BLaER1 treated with 17β-estradiol and CSF1 and Interleukin-3, amounts not matched to agents 10 nM and 100 nM (cell line): ENCODE data around the gene RCOR1.
"Not testable (repeated sequence)": the region's sequence is repeated elsewhere in the genome, so short reads cannot be mapped to it uniquely, and the experiment has no call there.

Source experiments
- H3K27ac ChIP-seq, 11 experiments: shearing (Covaris generic); formaldehyde crosslinking; 2 replicates each; pipeline ENCODE4 v1.8.1; 2022
- H3K27me3 ChIP-seq, 11 experiments: shearing (Covaris generic); formaldehyde crosslinking; 2 replicates each; pipeline ENCODE4 v1.8.1; 2022
- H3K36me3 ChIP-seq, 11 experiments: shearing (Covaris generic); formaldehyde crosslinking; 2 replicates each; pipeline ENCODE4 v1.8.1; 2022
- H3K4me1 ChIP-seq, 10 experiments: shearing (Covaris generic); formaldehyde crosslinking; 2 replicates each; pipeline ENCODE4 v1.8.1; 2022
- H3K4me2 ChIP-seq, 11 experiments: shearing (Covaris generic); formaldehyde crosslinking; 2 replicates each; pipeline ENCODE4 v1.8.1; 2022
- H3K4me3 ChIP-seq, 10 experiments: shearing (Covaris generic); formaldehyde crosslinking; 2 replicates each; pipeline ENCODE4 v1.8.1; 2022
- H3K9ac ChIP-seq, 11 experiments: shearing (Covaris generic); formaldehyde crosslinking; 2 replicates each; pipeline ENCODE4 v1.8.1; 2022
- H3K9me3 ChIP-seq, 11 experiments: shearing (Covaris generic); formaldehyde crosslinking; replicated peaks in 1 of 11; 2 replicates each; pipeline ENCODE4 v1.8.1; 2022
- H4K20me1 ChIP-seq, 11 experiments: shearing (Covaris generic); formaldehyde crosslinking; 2 replicates each; pipeline ENCODE4 v1.8.1; 2022
- Cebpa-rat ChIP-seq, 11 experiments: shearing (Covaris generic); IDR thresholded peaks; 2 replicates each; pipeline ENCODE4 v1.8.1; 2022

The RCOR1 gene

GRCh38 chr14:102575160-102575845 lies 17.1 kb upstream of the RCOR1 start:
- H3K9ac ChIP-seq, result no peak overlapping the region; a peak in 1 of 22 replicates
- H3K4me1 ChIP-seq, result peaks cover 25 to 65% (median 56%) of the 10 kb centered on the region in 10 experiments
- H3K27ac ChIP-seq, result no peak overlapping the region
- H3K36me3 ChIP-seq, result no peaks in the 10 kb centered on the region
- TF ChIP-seq Cebpa-rat (IDR thresholded peaks at IDR 0.05), result no peak
- no peaks in the 10 kb centered on the region for H3K27me3 ChIP-seq
- peak overlapping the region in 2 of 11 experiments; percentile 3 to 12; a peak in 1 of 22 replicates for H3K4me2 ChIP-seq
- H3K9me3 ChIP-seq, result no peaks in the 10 kb centered on the region
- no peak overlapping the region for H3K4me3 ChIP-seq
- H4K20me1 ChIP-seq, result no peaks in the 10 kb centered on the region

- not testable (repeated sequence) for H4K20me1 ChIP-seq, H3K4me3 ChIP-seq, H3K4me2 ChIP-seq, H3K36me3 ChIP-seq, H3K27me3 ChIP-seq, H3K27ac ChIP-seq, H3K9me3 ChIP-seq, H3K9ac ChIP-seq
- peaks cover 31 to 70% (median 62%) of the 10 kb centered on the region in 10 experiments for H3K4me1 ChIP-seq
Measured at GRCh38 chr14:102575846-102576428, 16.5 kb upstream of the RCOR1 start.

- peaks cover 25 to 68% (median 57%) of the 10 kb centered on the region in 10 experiments for H3K4me1 ChIP-seq
- peak overlapping the region in 6 of 11 experiments; percentile 42 to 65 (median 57); a peak in 10 of 22 replicates for H3K27ac ChIP-seq
- H4K20me1 ChIP-seq, result no peaks in the 10 kb centered on the region
- H3K27me3 ChIP-seq, result no peaks in the 10 kb centered on the region
- H3K9me3 ChIP-seq, result no peaks in the 10 kb centered on the region
- no peaks in the 10 kb centered on the region for H3K36me3 ChIP-seq
- no peak overlapping the region for H3K4me3 ChIP-seq
- TF ChIP-seq Cebpa-rat (IDR thresholded peaks at IDR 0.05), result no peak
- peak overlapping the region; percentile 68 to 93 (median 84) for H3K4me2 ChIP-seq
- peak overlapping the region in 7 of 11 experiments; percentile 11 to 64 (median 59); a peak in 9 of 22 replicates for H3K9ac ChIP-seq
Measured at GRCh38 chr14:102578821-102579220, 13.6 kb upstream of the RCOR1 start.

- peak in 6 of 11 experiments; percentile 36 to 78 (median 62); a peak in 10 of 22 replicates for TF ChIP-seq Cebpa-rat (IDR thresholded peaks at IDR 0.05)
- peak overlapping the region; percentile 68 to 93 (median 84) for H3K4me2 ChIP-seq
- H3K27me3 ChIP-seq, result no peaks in the 10 kb centered on the region
- H3K27ac ChIP-seq, result peak overlapping the region in 9 of 11 experiments; percentile 31 to 65 (median 52); a peak in 17 of 22 replicates
- H4K20me1 ChIP-seq, result no peaks in the 10 kb centered on the region
- no peaks in the 10 kb centered on the region for H3K9me3 ChIP-seq
- H3K4me1 ChIP-seq, result peaks cover 25 to 70% (median 58%) of the 10 kb centered on the region in 10 experiments
- no peaks in the 10 kb centered on the region for H3K36me3 ChIP-seq
- peak overlapping the region in 10 of 11 experiments; percentile 3 to 64 (median 44); a peak in 16 of 22 replicates for H3K9ac ChIP-seq
- peak overlapping the region in 3 of 10 experiments; percentile 9 to 29 (median 14); a peak in 3 of 20 replicates for H3K4me3 ChIP-seq
Measured at GRCh38 chr14:102579696-102580549, 12.5 kb upstream of the RCOR1 start.

- H3K9ac ChIP-seq, result peak overlapping the region in 9 of 11 experiments; percentile 11 to 64 (median 47); a peak in 15 of 22 replicates
Measured at GRCh38 chr14:102580550-102581110, 11.8 kb upstream of the RCOR1 start.

GRCh38 chr14:102581193-102581592 lies 11.3 kb upstream of the RCOR1 start:
- no peaks in the 10 kb centered on the region for H3K9me3 ChIP-seq
- H3K4me1 ChIP-seq, result peaks cover 35 to 79% (median 70%) of the 10 kb centered on the region in 10 experiments
- no peaks in the 10 kb centered on the region for H4K20me1 ChIP-seq
- no peak overlapping the region for H3K4me3 ChIP-seq
- H3K4me2 ChIP-seq, result peak overlapping the region in 9 of 11 experiments; percentile 68 to 93 (median 84); a peak in 16 of 22 replicates
- H3K36me3 ChIP-seq, result no peaks in the 10 kb centered on the region
- peak overlapping the region in 1 of 11 experiments; percentile 9; a peak in 1 of 22 replicates for H3K27ac ChIP-seq
- H3K9ac ChIP-seq, result no peak overlapping the region; a peak in 1 of 22 replicates
- no peaks in the 10 kb centered on the region for H3K27me3 ChIP-seq
- TF ChIP-seq Cebpa-rat (IDR thresholded peaks at IDR 0.05), result no peak

More at GRCh38 chr14:102580550-102581110, 11.8 kb upstream of the RCOR1 start:
- no peaks in the 10 kb centered on the region for H4K20me1 ChIP-seq
- no peaks in the 10 kb centered on the region for H3K36me3 ChIP-seq
- H3K9me3 ChIP-seq, result no peaks in the 10 kb centered on the region
- peaks cover 31 to 74% (median 64%) of the 10 kb centered on the region in 10 experiments for H3K4me1 ChIP-seq
- peak overlapping the region; percentile 68 to 93 (median 84) for H3K4me2 ChIP-seq
- no peak overlapping the region for H3K4me3 ChIP-seq
- H3K27me3 ChIP-seq, result no peaks in the 10 kb centered on the region
- peak overlapping the region in 9 of 11 experiments; percentile 29 to 65 (median 48); a peak in 14 of 22 replicates for H3K27ac ChIP-seq
- no peak for TF ChIP-seq Cebpa-rat (IDR thresholded peaks at IDR 0.05)

GRCh38 chr14:102583726-102584125 lies 8.7 kb upstream of the RCOR1 start:
- peak overlapping the region in 8 of 11 experiments; percentile 64 to 87 (median 78); a peak in 12 of 22 replicates for H3K4me2 ChIP-seq
- H3K4me1 ChIP-seq, result peaks cover 35 to 87% (median 76%) of the 10 kb centered on the region in 10 experiments
- H3K9ac ChIP-seq, result no peak overlapping the region

More at GRCh38 chr14:102583726-102584125, 8.7 kb upstream of the RCOR1 start:
- H3K9me3 ChIP-seq, result no peaks in the 10 kb centered on the region
- H3K27me3 ChIP-seq, result no peaks in the 10 kb centered on the region
- H4K20me1 ChIP-seq, result no peaks in the 10 kb centered on the region
- no peak for TF ChIP-seq Cebpa-rat (IDR thresholded peaks at IDR 0.05)
- H3K4me3 ChIP-seq, result no peak overlapping the region
- no peak overlapping the region; a peak in 1 of 22 replicates for H3K27ac ChIP-seq
- H3K36me3 ChIP-seq, result no peaks in the 10 kb centered on the region
